Lower lobe of right lung (tissue), 2 donors: Measurements from ENCODE around the gene C3orf80. TPM values are rescaled to one million over a fixed set of nuclear protein-coding genes. Genes with fewer than 3 reads are reported as not detected.

Experiments used
- ATAC-seq, 2 donors: fragments of 200-7000 bp; cut with Tn5 transposase; one replicate each; pipeline ENCODE4 v1.9.1; 2020 to 2022; ENCODE audit warnings: mild to moderate bottlenecking in 2 of 2, moderate library complexity in 2 of 2
- DNase-seq: peaks from one replicate; pipeline ENCODE4 v3.0.0-alpha.2; 2020
- H3K27ac ChIP-seq: fragments of 200-600 bp; one replicate; pipeline ENCODE4 v1.8.0; 2022
- H3K27me3 ChIP-seq: fragments of 200-600 bp; one replicate; pipeline ENCODE4 v1.8.0; 2022; ENCODE audit warnings: low read depth
- H3K36me3 ChIP-seq: fragments of 200-600 bp; one replicate; pipeline ENCODE4 v1.8.0; 2022; ENCODE audit warnings: mild to moderate bottlenecking
- H3K4me1 ChIP-seq: fragments of 200-600 bp; one replicate; pipeline ENCODE4 v1.8.0; 2022
- H3K4me3 ChIP-seq: fragments of 200-600 bp; one replicate; pipeline ENCODE4 v1.8.0; 2022; ENCODE audit warnings: mild to moderate bottlenecking
- H3K9me3 ChIP-seq: fragments of 200-600 bp; one replicate; pipeline ENCODE4 v1.8.0; 2022
- intact Hi-C: fragments of 100-400 bp; cut with DNase I; formaldehyde crosslinking; loops from one replicate; pipeline ENCODE4 v1.11.0; 2022
- total RNA-seq: library from RNA; stranded (reverse); fragmentation: NEBNext Ultra II Directional; extraction: Animal tissue kit (Norgen Biotek cat#: 25700); gene quantifications from one replicate; pipeline ENCODE4 v1.2.1, GENCODE V29; 2021
- TF ChIP-seq, protein P1 (sequence below): fragments of 200-600 bp; IDR thresholded peaks from one replicate; pipeline ENCODE4 v1.8.0; 2022; ENCODE audit warnings: antibody characterized with exemption, mild to moderate bottlenecking
- donor health status: DM: no; HTN: yes; CAD: no; lungs with severe emphysema.

C3orf80 gene
- total RNA-seq, 1 donor from 2014 or later, result 1.2 TPM

DNA sequence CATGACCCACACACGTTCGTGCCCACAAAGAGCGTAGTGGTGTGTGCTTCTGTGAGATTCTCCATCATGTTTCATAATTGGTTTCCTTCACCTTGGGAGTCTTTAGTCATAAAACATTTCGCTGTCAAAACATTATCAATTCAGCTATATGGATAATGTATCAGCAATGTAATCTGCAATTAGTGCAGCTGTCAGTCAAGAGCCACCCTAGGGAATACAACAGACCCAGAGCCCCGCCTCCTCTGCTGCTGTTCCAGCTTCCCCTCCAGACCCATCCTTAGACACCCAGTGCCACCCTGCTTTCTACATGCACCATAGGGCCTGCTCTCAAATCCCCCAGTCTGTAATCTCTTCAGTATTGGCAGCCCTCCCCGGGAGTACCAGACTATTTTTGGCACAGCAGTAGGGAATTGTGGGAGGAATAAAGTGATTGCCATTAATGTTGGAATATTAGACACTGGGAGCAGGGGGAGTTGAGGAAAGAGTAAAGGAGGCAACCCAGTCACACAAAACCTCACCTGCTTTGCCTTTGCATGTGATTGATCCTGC lies 31.5 kb upstream of the C3orf80 start:
- no peak for DNase-seq
- TF ChIP-seq, protein P1, sequence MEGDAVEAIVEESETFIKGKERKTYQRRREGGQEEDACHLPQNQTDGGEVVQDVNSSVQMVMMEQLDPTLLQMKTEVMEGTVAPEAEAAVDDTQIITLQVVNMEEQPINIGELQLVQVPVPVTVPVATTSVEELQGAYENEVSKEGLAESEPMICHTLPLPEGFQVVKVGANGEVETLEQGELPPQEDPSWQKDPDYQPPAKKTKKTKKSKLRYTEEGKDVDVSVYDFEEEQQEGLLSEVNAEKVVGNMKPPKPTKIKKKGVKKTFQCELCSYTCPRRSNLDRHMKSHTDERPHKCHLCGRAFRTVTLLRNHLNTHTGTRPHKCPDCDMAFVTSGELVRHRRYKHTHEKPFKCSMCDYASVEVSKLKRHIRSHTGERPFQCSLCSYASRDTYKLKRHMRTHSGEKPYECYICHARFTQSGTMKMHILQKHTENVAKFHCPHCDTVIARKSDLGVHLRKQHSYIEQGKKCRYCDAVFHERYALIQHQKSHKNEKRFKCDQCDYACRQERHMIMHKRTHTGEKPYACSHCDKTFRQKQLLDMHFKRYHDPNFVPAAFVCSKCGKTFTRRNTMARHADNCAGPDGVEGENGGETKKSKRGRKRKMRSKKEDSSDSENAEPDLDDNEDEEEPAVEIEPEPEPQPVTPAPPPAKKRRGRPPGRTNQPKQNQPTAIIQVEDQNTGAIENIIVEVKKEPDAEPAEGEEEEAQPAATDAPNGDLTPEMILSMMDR, result no peak
- ATAC-seq, result no peak
- Histone ChIP-seq H3K27me3 (no peaks in the 10 kb centered on the region), H3K4me1 (no peaks in the 10 kb centered on the region), H3K27ac (no peak overlapping the region), H3K4me3 (no peak overlapping the region), H3K36me3 (no peaks in the 10 kb centered on the region), H3K9me3 (no peaks in the 10 kb centered on the region)
- intact Hi-C loops, result no loop called here

DNA sequence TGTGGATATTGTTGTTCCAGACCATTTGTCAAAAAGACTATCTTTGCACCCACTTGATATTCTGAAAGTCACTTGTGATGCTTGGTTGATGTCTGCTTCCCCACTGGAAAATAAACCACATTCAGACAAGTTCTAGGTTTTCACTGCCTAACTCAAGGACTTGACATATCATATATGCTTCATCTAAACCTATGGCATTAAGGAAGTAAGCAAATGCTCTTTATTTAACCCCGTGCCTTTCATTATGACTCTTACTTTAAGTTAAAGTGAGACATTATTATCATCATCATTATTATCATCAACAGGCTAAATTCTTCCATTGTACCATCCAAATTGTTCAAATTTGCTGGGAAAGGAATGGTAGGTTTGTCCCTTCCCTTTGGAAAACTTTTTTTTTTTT lies 30.8 kb upstream of the C3orf80 start:
- Histone ChIP-seq H3K4me3 (no peak overlapping the region), H3K27me3 (no peaks in the 10 kb centered on the region), H3K9me3 (no peaks in the 10 kb centered on the region), H3K4me1 (no peaks in the 10 kb centered on the region), H3K36me3 (no peaks in the 10 kb centered on the region), H3K27ac (no peak overlapping the region)
- no peak for DNase-seq
- intact Hi-C loops, result no loop called here
- TF ChIP-seq, protein P1, result no peak
- ATAC-seq, result no peak

DNA sequence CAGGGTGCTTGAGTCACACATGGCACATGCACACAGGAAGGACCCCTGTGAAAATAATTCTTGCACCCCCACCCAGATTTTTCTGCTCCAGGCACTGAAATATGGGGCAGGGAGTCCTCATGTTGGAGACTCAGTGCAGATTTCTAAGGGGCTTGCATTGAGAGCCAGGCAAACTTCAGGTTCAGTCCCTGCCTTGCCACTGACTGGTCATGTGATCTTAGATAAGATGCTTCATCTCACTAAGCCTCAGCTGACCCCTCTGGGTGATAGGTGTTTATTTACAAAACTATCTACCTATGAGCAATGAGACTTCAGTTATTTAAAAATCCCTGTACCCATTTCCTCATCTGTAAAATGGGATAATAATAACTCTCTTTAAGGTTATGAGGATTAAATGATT lies 30.1 kb upstream of the C3orf80 start:
- no peak for ATAC-seq
- TF ChIP-seq, protein P1, result no peak
- Histone ChIP-seq H3K9me3 (no peaks in the 10 kb centered on the region), H3K36me3 (no peaks in the 10 kb centered on the region), H3K27ac (no peak overlapping the region), H3K4me3 (no peak overlapping the region), H3K27me3 (no peaks in the 10 kb centered on the region), H3K4me1 (no peaks in the 10 kb centered on the region)
- intact Hi-C loops, result no loop called here
- DNase-seq, result no peak

GRCh38 chr3:160196511-160197104 lies 28.6 kb upstream of the C3orf80 start:
- no peaks in the 10 kb centered on the region for H3K27me3 ChIP-seq
- peak in 1 of 2 donors; percentile 31 for ATAC-seq
- no peaks in the 10 kb centered on the region for H3K9me3 ChIP-seq
- no peaks in the 10 kb centered on the region for H3K36me3 ChIP-seq
- H3K4me1 ChIP-seq, result no peaks in the 10 kb centered on the region
- no peak for DNase-seq
- H3K27ac ChIP-seq, result no peak overlapping the region
- H3K4me3 ChIP-seq, result no peak overlapping the region
- TF ChIP-seq, protein P1, result no peak
- intact Hi-C loops, result no loop called here

- no peaks in the 10 kb centered on the region for H3K4me1 ChIP-seq
- ATAC-seq (no peak), DNase-seq (no peak)
- H3K27ac ChIP-seq, result no peak overlapping the region
- no peaks in the 10 kb centered on the region for H3K27me3 ChIP-seq
- no peak overlapping the region for H3K4me3 ChIP-seq
- TF ChIP-seq, protein P1, result no peak
- no peaks in the 10 kb centered on the region for H3K36me3 ChIP-seq
- intact Hi-C loops, result no loop called here
- H3K9me3 ChIP-seq, result no peaks in the 10 kb centered on the region
Measured at GRCh38 chr3:160199108-160199507, 26.1 kb upstream of the C3orf80 start.
